ENCODE results near the gene NAPSA. TPM values are rescaled to one million over a fixed set of nuclear protein-coding genes. Genes with fewer than 3 reads are reported as not detected.
"Not testable (repeated sequence)": the region's sequence is repeated elsewhere in the genome, so short reads cannot be mapped to it uniquely, and the experiment has no call there.

NAPSA gene
- total and polyA plus RNA-seq, 4 donors, result 0.52 to 1.6 (median 1.3) TPM

GRCh38 chr19:50330365-50331078 lies 34.9 kb downstream of the NAPSA start:
- peak overlapping the region in 1 of 2 donors; percentile 9 for H3K4me3 ChIP-seq (ENCODE audit: low read length in 2 of 2)
- H3K4me1 ChIP-seq (ENCODE audit: control insufficient read depth in 1 of 2, insufficient read depth in 2 of 2, low read length in 2 of 2), result no peaks in the 10 kb centered on the region
- WGBS, 2 donors, result 1% methylated on average over 32 to 48 of the region's 48 CpGs
- intact Hi-C loops (cut with DNase I), result no loop called here
- H3K9me3 ChIP-seq (ENCODE audit: control insufficient read depth, low read length), result no peaks in the 10 kb centered on the region
- no peaks in the 10 kb centered on the region for H3K27me3 ChIP-seq (ENCODE audit: control insufficient read depth in 1 of 2, insufficient read depth in 2 of 2, low read length in 1 of 2)
- ATAC-seq (ENCODE audit: low FRiP score) (peak; percentile 37), DNase-seq (peak; percentile 87 to 90)
- H3K27ac ChIP-seq (ENCODE audit: low read depth in 1 of 2, low read length in 2 of 2), result no peak overlapping the region
- H3K36me3 ChIP-seq (ENCODE audit: control insufficient read depth in 1 of 2, insufficient read depth in 2 of 2, low read length in 1 of 2), result no peaks in the 10 kb centered on the region

GRCh38 chr19:50329926-50330294 lies 35.5 kb downstream of the NAPSA start:
- not testable (repeated sequence) for ATAC-seq (ENCODE audit: low FRiP score)

GRCh38 chr19:50329146-50329925 lies 36.1 kb downstream of the NAPSA start, which contains the start of gene KCNC3:
Gene KCNC3 (minus strand): TSS chr19:50329377. CDS start chr19:50329082, 295 bp downstream.
- no peaks in the 10 kb centered on the region for H3K36me3 ChIP-seq (ENCODE audit: control insufficient read depth in 1 of 2, insufficient read depth in 2 of 2, low read length in 1 of 2)
- H3K27ac ChIP-seq (ENCODE audit: low read depth in 1 of 2, low read length in 2 of 2), result no peak within 1 kb of the TSS
- no peaks in the 10 kb centered on the region for H3K9me3 ChIP-seq (ENCODE audit: control insufficient read depth, low read length)
- peak; percentile 91 for ATAC-seq (ENCODE audit: low FRiP score)
- no peaks in the 10 kb centered on the region for H3K4me1 ChIP-seq (ENCODE audit: control insufficient read depth in 1 of 2, insufficient read depth in 2 of 2, low read length in 2 of 2)
- WGBS, 2 donors, result 1% methylated on average over 38 to 43 of the region's 43 CpGs
- H3K27me3 ChIP-seq (ENCODE audit: control insufficient read depth in 1 of 2, insufficient read depth in 2 of 2, low read length in 1 of 2), result no peaks in the 10 kb centered on the region
- peak within 1 kb of the TSS in 1 of 2 donors; percentile 30 for H3K4me3 ChIP-seq (ENCODE audit: low read length in 2 of 2)
- intact Hi-C loops (cut with DNase I), result loop anchor here in 1 of 2 donors (10.0 kb wide), 1 partner anchor 185 kb away; no protein-coding TSS in a partner anchor
- DNase-seq, result peak; percentile 99 to 100

More at GRCh38 chr19:50329926-50330294, 35.5 kb downstream of the NAPSA start:
- WGBS, 2 donors, result 9 to 11% methylated on average over 18 of the region's 18 CpGs
- H3K4me3 ChIP-seq (ENCODE audit: low read length in 2 of 2); DNase-seq; H3K36me3 ChIP-seq (ENCODE audit: control insufficient read depth in 1 of 2, insufficient read depth in 2 of 2, low read length in 1 of 2); H3K27ac ChIP-seq (ENCODE audit: low read depth in 1 of 2, low read length in 2 of 2); H3K27me3 ChIP-seq (ENCODE audit: control insufficient read depth in 1 of 2, insufficient read depth in 2 of 2, low read length in 1 of 2); H3K9me3 ChIP-seq (ENCODE audit: control insufficient read depth, low read length); H3K4me1 ChIP-seq (ENCODE audit: control insufficient read depth in 1 of 2, insufficient read depth in 2 of 2, low read length in 2 of 2): not testable (repeated sequence)
- intact Hi-C loops (cut with DNase I), result loop anchor here in 1 of 2 donors (10.0 kb wide), 1 partner anchor 185 kb away; no protein-coding TSS in a partner anchor

GRCh38 chr19:50328873-50329145 lies 36.6 kb downstream of the NAPSA start:
- Histone ChIP-seq H3K4me3 (ENCODE audit: low read length in 2 of 2) (peak overlapping the region in 1 of 2 donors; percentile 30), H3K27me3 (ENCODE audit: control insufficient read depth in 1 of 2, insufficient read depth in 2 of 2, low read length in 1 of 2) (no peaks in the 10 kb centered on the region)
- ATAC-seq (ENCODE audit: low FRiP score), result no peak

GRCh38 chr19:50328224-50328872 lies 37.1 kb downstream of the NAPSA start:
- Histone ChIP-seq H3K4me3 (ENCODE audit: low read length in 2 of 2) (peak overlapping the region in 1 of 2 donors; percentile 30), H3K27ac (ENCODE audit: low read depth in 1 of 2, low read length in 2 of 2) (no peak overlapping the region), H3K9me3 (ENCODE audit: control insufficient read depth, low read length) (no peaks in the 10 kb centered on the region), H3K4me1 (ENCODE audit: control insufficient read depth in 1 of 2, insufficient read depth in 2 of 2, low read length in 2 of 2) (no peaks in the 10 kb centered on the region), H3K36me3 (ENCODE audit: control insufficient read depth in 1 of 2, insufficient read depth in 2 of 2, low read length in 1 of 2) (no peaks in the 10 kb centered on the region), H3K27me3 (ENCODE audit: control insufficient read depth in 1 of 2, insufficient read depth in 2 of 2, low read length in 1 of 2) (no peaks in the 10 kb centered on the region)
- intact Hi-C loops (cut with DNase I), result loop anchor here in 1 of 2 donors (10.0 kb wide), 1 partner anchor 184 kb away; no protein-coding TSS in a partner anchor
- 1% methylated on average over 73 to 104 of the region's 104 CpGs for WGBS, 2 donors
- DNase-seq, result peak in 1 of 2 donors; percentile 77
- ATAC-seq (ENCODE audit: low FRiP score), result no peak

More at GRCh38 chr19:50328873-50329145, 36.6 kb downstream of the NAPSA start:
- DNase-seq, result no peak
- Histone ChIP-seq H3K27ac (ENCODE audit: low read depth in 1 of 2, low read length in 2 of 2) (no peak overlapping the region), H3K36me3 (ENCODE audit: control insufficient read depth in 1 of 2, insufficient read depth in 2 of 2, low read length in 1 of 2) (no peaks in the 10 kb centered on the region), H3K9me3 (ENCODE audit: control insufficient read depth, low read length) (no peaks in the 10 kb centered on the region), H3K4me1 (ENCODE audit: control insufficient read depth in 1 of 2, insufficient read depth in 2 of 2, low read length in 2 of 2) (no peaks in the 10 kb centered on the region)
- intact Hi-C loops (cut with DNase I), result loop anchor here in 1 of 2 donors (10.0 kb wide), 1 partner anchor 184 kb away; no protein-coding TSS in a partner anchor
- WGBS, 2 donors, result 1 to 2% methylated on average over 21 to 40 of the region's 40 CpGs

GRCh38 chr19:50327461-50328223 lies 37.8 kb downstream of the NAPSA start:
- no peak overlapping the region for H3K4me3 ChIP-seq (ENCODE audit: low read length in 2 of 2)
- no peaks in the 10 kb centered on the region for H3K4me1 ChIP-seq (ENCODE audit: control insufficient read depth in 1 of 2, insufficient read depth in 2 of 2, low read length in 2 of 2)
- intact Hi-C loops (cut with DNase I), result loop anchor here in 1 of 2 donors (10.0 kb wide), 1 partner anchor 183 kb away; no protein-coding TSS in a partner anchor
- ATAC-seq (ENCODE audit: low FRiP score) (no peak), DNase-seq (peak in 1 of 2 donors; percentile 34)
- no peaks in the 10 kb centered on the region for H3K27me3 ChIP-seq (ENCODE audit: control insufficient read depth in 1 of 2, insufficient read depth in 2 of 2, low read length in 1 of 2)
- H3K27ac ChIP-seq (ENCODE audit: low read depth in 1 of 2, low read length in 2 of 2), result no peak overlapping the region
- WGBS, 2 donors, result 17 to 20% methylated on average over 17 to 20 of the region's 20 CpGs
- H3K9me3 ChIP-seq (ENCODE audit: control insufficient read depth, low read length), result no peaks in the 10 kb centered on the region
- no peaks in the 10 kb centered on the region for H3K36me3 ChIP-seq (ENCODE audit: control insufficient read depth in 1 of 2, insufficient read depth in 2 of 2, low read length in 1 of 2)

- peak in 1 of 2 donors; percentile 13 for DNase-seq
- intact Hi-C loops (cut with DNase I), result loop anchor here in 1 of 2 donors (10.0 kb wide), 1 partner anchor 182 kb away; no protein-coding TSS in a partner anchor
- no peak for ATAC-seq (ENCODE audit: low FRiP score)
- H3K27me3 ChIP-seq (ENCODE audit: control insufficient read depth in 1 of 2, insufficient read depth in 2 of 2, low read length in 1 of 2), result no peaks in the 10 kb centered on the region
- H3K9me3 ChIP-seq (ENCODE audit: control insufficient read depth, low read length), result no peaks in the 10 kb centered on the region
- H3K36me3 ChIP-seq (ENCODE audit: control insufficient read depth in 1 of 2, insufficient read depth in 2 of 2, low read length in 1 of 2), result no peaks in the 10 kb centered on the region
- H3K4me3 ChIP-seq (ENCODE audit: low read length in 2 of 2), result no peak overlapping the region
- WGBS, 2 donors, result 37 to 38% methylated on average over 4 of the region's 4 CpGs
- no peaks in the 10 kb centered on the region for H3K4me1 ChIP-seq (ENCODE audit: control insufficient read depth in 1 of 2, insufficient read depth in 2 of 2, low read length in 2 of 2)
- no peak overlapping the region for H3K27ac ChIP-seq (ENCODE audit: low read depth in 1 of 2, low read length in 2 of 2)
These were observed 38.4 kb downstream of the NAPSA start for GRCh38 chr19:50327013-50327412.

Data from aorta (tissue), 5 donors.